Tibial nerve (tissue), 3 donors: ENCODE measurements around the gene VAMP4.

ENCODE experiments used
- POLR2A ChIP-seq, 2 donors: fragments of 450-650 bp; IDR thresholded peaks; one replicate each; pipeline ENCODE4 v1.6.1; 2017; ENCODE audit warnings: antibody characterized with exemption in 2 of 2, mild to moderate bottlenecking in 2 of 2, moderate library complexity in 2 of 2
- TF ChIP-seq, protein P1 (sequence below), 5 experiments: fragments of 200-600 bp in 3 of 5; fragments of 450-650 bp in 2 of 5; sonication (generic) in 3 of 5; IDR thresholded peaks; one replicate each; pipeline ENCODE4 v1.5.1; 2016 to 2019; ENCODE audit warnings: antibody characterized with exemption in 5 of 5, mild to moderate bottlenecking in 3 of 5, moderate library complexity in 2 of 5

DNA sequence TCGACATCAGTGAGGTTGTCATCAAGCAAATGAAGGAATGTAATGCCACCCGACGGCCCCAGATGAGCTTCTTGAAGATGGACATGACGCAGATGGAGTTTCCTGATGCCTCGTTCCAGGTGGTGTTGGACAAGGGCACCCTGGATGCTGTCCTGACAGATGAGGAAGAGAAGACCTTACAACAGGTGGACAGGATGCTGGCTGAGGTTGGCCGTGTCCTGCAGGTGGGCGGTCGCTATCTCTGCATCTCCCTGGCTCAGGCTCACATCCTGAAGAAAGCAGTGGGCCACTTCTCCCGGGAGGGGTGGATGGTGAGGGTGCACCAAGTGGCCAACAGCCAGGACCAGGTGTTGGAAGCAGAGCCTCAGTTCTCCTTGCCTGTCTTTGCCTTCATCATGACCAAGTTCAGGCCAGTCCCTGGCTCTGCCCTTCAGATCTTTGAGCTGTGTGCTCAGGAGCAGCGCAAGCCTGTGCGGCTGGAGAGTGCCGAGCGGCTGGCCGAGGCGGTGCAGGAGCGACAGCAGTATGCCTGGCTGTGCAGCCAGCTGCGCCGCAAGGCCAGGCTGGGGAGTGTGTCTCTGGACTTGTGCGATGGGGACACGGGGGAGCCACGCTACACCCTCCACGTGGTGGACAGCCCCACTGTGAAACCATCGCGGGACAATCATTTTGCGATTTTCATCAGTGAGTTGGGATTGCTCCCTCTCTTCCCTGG is 42.1 kb upstream of the VAMP4 start:
- TF ChIP-seq, protein P1, sequence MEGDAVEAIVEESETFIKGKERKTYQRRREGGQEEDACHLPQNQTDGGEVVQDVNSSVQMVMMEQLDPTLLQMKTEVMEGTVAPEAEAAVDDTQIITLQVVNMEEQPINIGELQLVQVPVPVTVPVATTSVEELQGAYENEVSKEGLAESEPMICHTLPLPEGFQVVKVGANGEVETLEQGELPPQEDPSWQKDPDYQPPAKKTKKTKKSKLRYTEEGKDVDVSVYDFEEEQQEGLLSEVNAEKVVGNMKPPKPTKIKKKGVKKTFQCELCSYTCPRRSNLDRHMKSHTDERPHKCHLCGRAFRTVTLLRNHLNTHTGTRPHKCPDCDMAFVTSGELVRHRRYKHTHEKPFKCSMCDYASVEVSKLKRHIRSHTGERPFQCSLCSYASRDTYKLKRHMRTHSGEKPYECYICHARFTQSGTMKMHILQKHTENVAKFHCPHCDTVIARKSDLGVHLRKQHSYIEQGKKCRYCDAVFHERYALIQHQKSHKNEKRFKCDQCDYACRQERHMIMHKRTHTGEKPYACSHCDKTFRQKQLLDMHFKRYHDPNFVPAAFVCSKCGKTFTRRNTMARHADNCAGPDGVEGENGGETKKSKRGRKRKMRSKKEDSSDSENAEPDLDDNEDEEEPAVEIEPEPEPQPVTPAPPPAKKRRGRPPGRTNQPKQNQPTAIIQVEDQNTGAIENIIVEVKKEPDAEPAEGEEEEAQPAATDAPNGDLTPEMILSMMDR (IDR thresholded peaks at IDR 0.05), result no peak
- no peak for TF ChIP-seq POLR2A (IDR thresholded peaks at IDR 0.05)
